ENCODE results near the gene TMED10.

Gene TMED10

GRCh38 chr14:75176142-75176820, at the start of gene TMED10:
Gene TMED10 (minus strand): TSS chr14:75176612. CDS start chr14:75176579, 33 bp downstream.
- Histone ChIP-seq H3K4me3 (ENCODE audit: low read length) (peak within 1 kb of the TSS; percentile 69), H2AFZ (ENCODE audit: low read depth, low read length) (peak within 1 kb of the TSS; percentile 57), H3K4me1 (ENCODE audit: insufficient read depth, low read length) (peaks cover 2% of the 10 kb centered on the region), H3K36me3 (ENCODE audit: insufficient read depth, low read length) (no peaks in the 10 kb centered on the region), H3K9me3 (ENCODE audit: low read length) (no peaks in the 10 kb centered on the region), H3K27me3 (ENCODE audit: insufficient read depth, low read length) (peaks cover 2% of the 10 kb centered on the region)

- Histone ChIP-seq H3K27me3 (ENCODE audit: insufficient read depth, low read length) (no peaks in the 10 kb centered on the region), H3K36me3 (ENCODE audit: insufficient read depth, low read length) (no peaks in the 10 kb centered on the region), H3K4me1 (ENCODE audit: insufficient read depth, low read length) (peaks cover 5% of the 10 kb centered on the region), H3K4me3 (ENCODE audit: low read length) (no peak overlapping the region), H3K9me3 (ENCODE audit: low read length) (no peaks in the 10 kb centered on the region), H2AFZ (ENCODE audit: low read depth, low read length) (no peak overlapping the region)
These were observed 48.1 kb upstream of the TMED10 start for GRCh38 chr14:75224561-75224960.

GRCh38 chr14:75223664-75224154, 47.3 kb upstream of the TMED10 start:
- Histone ChIP-seq H3K4me3 (ENCODE audit: low read length) (no peak overlapping the region), H3K27me3 (ENCODE audit: insufficient read depth, low read length) (no peaks in the 10 kb centered on the region), H3K9me3 (ENCODE audit: low read length) (no peaks in the 10 kb centered on the region), H3K36me3 (ENCODE audit: insufficient read depth, low read length) (no peaks in the 10 kb centered on the region), H2AFZ (ENCODE audit: low read depth, low read length) (no peak overlapping the region), H3K4me1 (ENCODE audit: insufficient read depth, low read length) (peaks cover 5% of the 10 kb centered on the region)

- H2AFZ ChIP-seq (ENCODE audit: low read depth, low read length): no peak overlapping the region
These were observed 45.8 kb upstream of the TMED10 start for GRCh38 chr14:75222208-75222701.

GRCh38 chr14:75221797-75222196, 45.4 kb upstream of the TMED10 start:
- H3K4me1 ChIP-seq (ENCODE audit: insufficient read depth, low read length): peaks cover 5% of the 10 kb centered on the region
- no peak overlapping the region for H2AFZ ChIP-seq (ENCODE audit: low read depth, low read length)
- no peaks in the 10 kb centered on the region for H3K9me3 ChIP-seq (ENCODE audit: low read length)
- no peaks in the 10 kb centered on the region for H3K36me3 ChIP-seq (ENCODE audit: insufficient read depth, low read length)
- no peaks in the 10 kb centered on the region for H3K27me3 ChIP-seq (ENCODE audit: insufficient read depth, low read length)
- H3K4me3 ChIP-seq (ENCODE audit: low read length): no peak overlapping the region

More at GRCh38 chr14:75222208-75222701, 45.8 kb upstream of the TMED10 start:
- H3K9me3 ChIP-seq (ENCODE audit: low read length): no peaks in the 10 kb centered on the region
- no peaks in the 10 kb centered on the region for H3K27me3 ChIP-seq (ENCODE audit: insufficient read depth, low read length)
- no peaks in the 10 kb centered on the region for H3K36me3 ChIP-seq (ENCODE audit: insufficient read depth, low read length)
- peaks cover 5% of the 10 kb centered on the region for H3K4me1 ChIP-seq (ENCODE audit: insufficient read depth, low read length)
- no peak overlapping the region for H3K4me3 ChIP-seq (ENCODE audit: low read length)

GRCh38 chr14:75220156-75220555, 43.7 kb upstream of the TMED10 start:
- H3K4me3 ChIP-seq (ENCODE audit: low read length): no peak overlapping the region
- H3K36me3 ChIP-seq (ENCODE audit: insufficient read depth, low read length): no peaks in the 10 kb centered on the region
- no peak overlapping the region for H2AFZ ChIP-seq (ENCODE audit: low read depth, low read length)
- H3K9me3 ChIP-seq (ENCODE audit: low read length): no peaks in the 10 kb centered on the region
- peaks cover 3% of the 10 kb centered on the region for H3K27me3 ChIP-seq (ENCODE audit: insufficient read depth, low read length)
- peaks cover 5% of the 10 kb centered on the region for H3K4me1 ChIP-seq (ENCODE audit: insufficient read depth, low read length)

- no peaks in the 10 kb centered on the region for H3K36me3 ChIP-seq (ENCODE audit: insufficient read depth, low read length)
- no peak overlapping the region for H3K4me3 ChIP-seq (ENCODE audit: low read length)
- H2AFZ ChIP-seq (ENCODE audit: low read depth, low read length): no peak overlapping the region
- H3K4me1 ChIP-seq (ENCODE audit: insufficient read depth, low read length): peaks cover 5% of the 10 kb centered on the region
- peaks cover 7% of the 10 kb centered on the region for H3K27me3 ChIP-seq (ENCODE audit: insufficient read depth, low read length)
- no peaks in the 10 kb centered on the region for H3K9me3 ChIP-seq (ENCODE audit: low read length)
These were observed 41.2 kb upstream of the TMED10 start for GRCh38 chr14:75217508-75218206.

- no peaks in the 10 kb centered on the region for H3K9me3 ChIP-seq (ENCODE audit: low read length)
- peaks cover under 1% of the 10 kb centered on the region for H3K4me1 ChIP-seq (ENCODE audit: insufficient read depth, low read length)
- H3K36me3 ChIP-seq (ENCODE audit: insufficient read depth, low read length): no peaks in the 10 kb centered on the region
- H2AFZ ChIP-seq (ENCODE audit: low read depth, low read length): no peak overlapping the region
- H3K4me3 ChIP-seq (ENCODE audit: low read length): no peak overlapping the region
- H3K27me3 ChIP-seq (ENCODE audit: insufficient read depth, low read length): peaks cover 7% of the 10 kb centered on the region
These were observed 40.1 kb upstream of the TMED10 start for GRCh38 chr14:75216427-75217006.

GRCh38 chr14:75215520-75215919, 39.1 kb upstream of the TMED10 start:
- no peaks in the 10 kb centered on the region for H3K4me1 ChIP-seq (ENCODE audit: insufficient read depth, low read length)
- no peaks in the 10 kb centered on the region for H3K9me3 ChIP-seq (ENCODE audit: low read length)
- no peaks in the 10 kb centered on the region for H3K36me3 ChIP-seq (ENCODE audit: insufficient read depth, low read length)
- no peak overlapping the region for H2AFZ ChIP-seq (ENCODE audit: low read depth, low read length)
- H3K4me3 ChIP-seq (ENCODE audit: low read length): no peak overlapping the region
- peaks cover 7% of the 10 kb centered on the region for H3K27me3 ChIP-seq (ENCODE audit: insufficient read depth, low read length)

- H3K36me3 ChIP-seq (ENCODE audit: insufficient read depth, low read length): no peaks in the 10 kb centered on the region
These were observed 38.1 kb upstream of the TMED10 start for GRCh38 chr14:75214558-75214957.

GRCh38 chr14:75213172-75213571, 36.8 kb upstream of the TMED10 start:
- H3K27me3 ChIP-seq (ENCODE audit: insufficient read depth, low read length): peaks cover 7% of the 10 kb centered on the region
- no peaks in the 10 kb centered on the region for H3K9me3 ChIP-seq (ENCODE audit: low read length)
- H2AFZ ChIP-seq (ENCODE audit: low read depth, low read length): no peak overlapping the region
- no peaks in the 10 kb centered on the region for H3K36me3 ChIP-seq (ENCODE audit: insufficient read depth, low read length)
- no peak overlapping the region for H3K4me3 ChIP-seq (ENCODE audit: low read length)
- no peaks in the 10 kb centered on the region for H3K4me1 ChIP-seq (ENCODE audit: insufficient read depth, low read length)

More at GRCh38 chr14:75214558-75214957, 38.1 kb upstream of the TMED10 start:
- no peak overlapping the region for H2AFZ ChIP-seq (ENCODE audit: low read depth, low read length)
- H3K27me3 ChIP-seq (ENCODE audit: insufficient read depth, low read length): peaks cover 7% of the 10 kb centered on the region
- no peak overlapping the region for H3K4me3 ChIP-seq (ENCODE audit: low read length)
- H3K9me3 ChIP-seq (ENCODE audit: low read length): no peaks in the 10 kb centered on the region
- no peaks in the 10 kb centered on the region for H3K4me1 ChIP-seq (ENCODE audit: insufficient read depth, low read length)

GRCh38 chr14:75208843-75209242, 32.4 kb upstream of the TMED10 start:
- H3K27me3 ChIP-seq (ENCODE audit: insufficient read depth, low read length): peaks cover 3% of the 10 kb centered on the region
- no peaks in the 10 kb centered on the region for H3K4me1 ChIP-seq (ENCODE audit: insufficient read depth, low read length)
- no peak overlapping the region for H3K4me3 ChIP-seq (ENCODE audit: low read length)
- H3K36me3 ChIP-seq (ENCODE audit: insufficient read depth, low read length): no peaks in the 10 kb centered on the region
- H3K9me3 ChIP-seq (ENCODE audit: low read length): no peaks in the 10 kb centered on the region
- no peak overlapping the region for H2AFZ ChIP-seq (ENCODE audit: low read depth, low read length)

- H3K4me3 ChIP-seq (ENCODE audit: low read length): no peak overlapping the region
- no peaks in the 10 kb centered on the region for H3K9me3 ChIP-seq (ENCODE audit: low read length)
- H3K27me3 ChIP-seq (ENCODE audit: insufficient read depth, low read length): no peaks in the 10 kb centered on the region
- H2AFZ ChIP-seq (ENCODE audit: low read depth, low read length): no peak overlapping the region
- H3K36me3 ChIP-seq (ENCODE audit: insufficient read depth, low read length): no peaks in the 10 kb centered on the region
- no peaks in the 10 kb centered on the region for H3K4me1 ChIP-seq (ENCODE audit: insufficient read depth, low read length)
These were observed 29.8 kb upstream of the TMED10 start for GRCh38 chr14:75206190-75206589.
